ENCODE measurements around the gene KCNQ5.
"Not testable (repeated sequence)": the region's sequence is repeated elsewhere in the genome, so short reads cannot be mapped to it uniquely, and the experiment has no call there.

KCNQ5 gene

DNA sequence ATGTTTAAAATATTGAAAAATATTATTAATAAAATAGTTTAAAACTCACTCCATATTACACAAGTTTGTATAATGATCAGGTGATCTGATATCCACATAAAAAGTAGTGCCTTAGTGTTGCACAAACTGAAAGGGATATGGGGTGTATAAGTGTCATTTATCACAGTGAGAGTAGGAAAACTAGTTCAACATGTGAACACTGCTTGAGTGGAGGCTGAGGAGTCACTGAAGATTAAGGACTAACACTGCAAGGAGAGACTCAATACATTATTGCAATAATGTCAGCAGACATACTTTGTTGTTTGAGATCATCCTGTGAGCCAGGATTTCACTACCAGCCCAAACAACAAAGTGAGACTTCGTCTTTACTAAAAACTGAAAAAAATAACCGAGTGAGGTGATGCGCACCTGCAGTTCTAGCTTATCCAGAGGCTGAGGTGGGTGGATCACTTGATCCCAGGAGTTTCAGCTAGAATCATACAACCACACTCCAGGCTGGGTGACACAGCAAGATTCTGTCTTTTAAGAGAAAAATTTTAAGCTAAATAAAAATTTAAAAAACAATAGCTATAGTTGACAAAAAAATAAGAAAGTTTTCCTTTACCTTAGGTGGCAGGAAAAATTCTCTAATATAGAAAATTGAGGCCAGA is 605.9 kb downstream of the KCNQ5 start:
- H3K27me3 ChIP-seq (ENCODE audit: control insufficient read depth, insufficient read depth, low read length), result no peaks in the 10 kb centered on the region
- no peaks in the 10 kb centered on the region for H3K4me1 ChIP-seq (ENCODE audit: control insufficient read depth, insufficient read depth, low read length)
- H3K4me3 ChIP-seq (ENCODE audit: low read length), result no peak overlapping the region
- no peaks in the 10 kb centered on the region for H3K36me3 ChIP-seq (ENCODE audit: control insufficient read depth, insufficient read depth, low read length)
- no peaks in the 10 kb centered on the region for H3K9me3 ChIP-seq (ENCODE audit: control insufficient read depth, low read length)
- H3K9ac ChIP-seq (ENCODE audit: low read length), result no peak overlapping the region

DNA sequence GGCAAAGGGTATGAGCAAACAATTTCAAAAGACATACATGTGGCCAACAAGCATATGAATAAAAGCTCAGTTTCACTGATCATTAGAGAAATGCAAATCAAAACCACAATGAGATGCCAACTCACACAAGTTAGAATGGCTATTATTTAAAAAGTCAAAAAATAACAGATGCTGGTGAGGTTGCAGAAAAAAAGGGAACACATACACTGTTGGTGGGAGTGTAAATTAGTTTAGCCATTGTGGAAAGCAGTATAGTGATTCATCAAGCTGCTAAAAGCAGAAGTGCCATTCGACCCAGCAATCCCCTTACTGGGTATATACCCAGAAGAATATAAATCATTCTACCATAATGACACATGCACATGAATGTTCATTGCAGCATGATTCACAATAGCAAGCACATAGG is 610.1 kb downstream of the KCNQ5 start:
- no peaks in the 10 kb centered on the region for H3K9me3 ChIP-seq (ENCODE audit: control insufficient read depth, low read length)
- H3K9ac ChIP-seq (ENCODE audit: low read length), result no peak overlapping the region
- H3K4me1 ChIP-seq (ENCODE audit: control insufficient read depth, insufficient read depth, low read length), result no peaks in the 10 kb centered on the region
- no peak overlapping the region for H3K4me3 ChIP-seq (ENCODE audit: low read length)
- no peaks in the 10 kb centered on the region for H3K27me3 ChIP-seq (ENCODE audit: control insufficient read depth, insufficient read depth, low read length)
- no peaks in the 10 kb centered on the region for H3K36me3 ChIP-seq (ENCODE audit: control insufficient read depth, insufficient read depth, low read length)

DNA sequence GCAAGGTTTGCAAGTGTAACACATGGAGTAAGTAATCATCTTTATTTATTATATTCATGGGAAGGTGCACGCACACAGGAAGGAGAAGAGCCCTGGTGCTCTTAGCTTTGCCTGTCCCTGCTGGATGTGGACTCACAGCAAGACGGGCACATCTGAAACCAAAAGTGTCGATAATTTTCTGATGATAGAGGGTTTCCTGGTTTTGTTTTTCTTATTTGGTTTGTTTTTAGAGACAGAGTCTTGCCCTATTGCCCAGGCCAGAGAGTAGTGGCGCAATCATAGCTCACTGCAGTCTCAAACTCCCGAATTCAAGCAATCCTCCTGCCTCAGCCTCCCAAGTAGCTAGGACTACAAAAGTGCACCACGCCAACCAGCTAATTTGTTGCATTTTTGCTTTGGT is 611.2 kb downstream of the KCNQ5 start:
- H3K27me3 ChIP-seq (ENCODE audit: control insufficient read depth, insufficient read depth, low read length), result no peaks in the 10 kb centered on the region
- no peaks in the 10 kb centered on the region for H3K4me1 ChIP-seq (ENCODE audit: control insufficient read depth, insufficient read depth, low read length)
- no peak overlapping the region for H3K4me3 ChIP-seq (ENCODE audit: low read length)
- no peaks in the 10 kb centered on the region for H3K9me3 ChIP-seq (ENCODE audit: control insufficient read depth, low read length)
- no peaks in the 10 kb centered on the region for H3K36me3 ChIP-seq (ENCODE audit: control insufficient read depth, insufficient read depth, low read length)
- no peak overlapping the region for H3K9ac ChIP-seq (ENCODE audit: low read length)

DNA sequence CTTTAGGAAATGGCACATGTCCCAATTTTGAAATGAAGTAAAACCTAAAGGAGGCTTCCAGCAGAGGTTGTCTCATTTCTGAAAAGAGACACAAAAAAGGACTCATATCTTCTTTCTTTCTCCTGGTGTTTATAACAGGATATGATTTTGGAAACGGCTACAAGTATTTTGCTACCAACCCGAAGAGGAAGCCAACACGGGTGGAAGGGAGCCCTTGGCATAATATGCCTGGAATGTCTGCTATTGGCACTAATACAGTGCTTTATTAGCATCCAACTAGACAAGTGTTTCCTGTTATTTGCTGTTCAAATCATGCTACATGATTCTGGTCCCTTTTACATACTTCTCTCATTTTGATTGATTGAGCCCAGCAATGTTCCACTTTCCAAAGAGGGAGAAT is 612.1 kb downstream of the KCNQ5 start:
- not testable (repeated sequence) for H3K27me3 ChIP-seq (ENCODE audit: control insufficient read depth, insufficient read depth, low read length); H3K4me3 ChIP-seq (ENCODE audit: low read length); H3K4me1 ChIP-seq (ENCODE audit: control insufficient read depth, insufficient read depth, low read length); H3K9me3 ChIP-seq (ENCODE audit: control insufficient read depth, low read length); H3K36me3 ChIP-seq (ENCODE audit: control insufficient read depth, insufficient read depth, low read length); H3K9ac ChIP-seq (ENCODE audit: low read length)

DNA sequence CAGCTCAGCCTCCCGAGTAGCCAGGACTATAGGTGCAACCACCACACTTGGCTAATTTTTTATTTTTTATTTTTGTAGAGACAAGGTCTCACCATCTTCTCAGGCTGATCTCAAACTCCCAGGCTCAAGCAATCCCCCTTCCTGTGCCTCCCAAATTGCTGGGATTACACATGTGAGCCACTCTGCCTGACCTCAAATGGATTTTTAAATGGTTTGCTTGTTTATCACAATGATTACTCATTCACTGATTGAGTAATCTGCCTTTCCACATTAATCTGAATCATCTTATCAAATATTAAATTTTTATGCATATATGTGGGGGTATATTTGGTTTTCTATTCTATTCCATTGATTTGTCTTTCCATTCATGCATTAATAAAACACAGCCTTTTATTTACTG is 612.9 kb downstream of the KCNQ5 start:
- H3K4me3 ChIP-seq (ENCODE audit: low read length), result no peak overlapping the region
- H3K9ac ChIP-seq (ENCODE audit: low read length), result no peak overlapping the region
- H3K4me1 ChIP-seq (ENCODE audit: control insufficient read depth, insufficient read depth, low read length), result no peaks in the 10 kb centered on the region
- H3K27me3 ChIP-seq (ENCODE audit: control insufficient read depth, insufficient read depth, low read length), result no peaks in the 10 kb centered on the region
- no peaks in the 10 kb centered on the region for H3K9me3 ChIP-seq (ENCODE audit: control insufficient read depth, low read length)
- H3K36me3 ChIP-seq (ENCODE audit: control insufficient read depth, insufficient read depth, low read length), result no peaks in the 10 kb centered on the region

DNA sequence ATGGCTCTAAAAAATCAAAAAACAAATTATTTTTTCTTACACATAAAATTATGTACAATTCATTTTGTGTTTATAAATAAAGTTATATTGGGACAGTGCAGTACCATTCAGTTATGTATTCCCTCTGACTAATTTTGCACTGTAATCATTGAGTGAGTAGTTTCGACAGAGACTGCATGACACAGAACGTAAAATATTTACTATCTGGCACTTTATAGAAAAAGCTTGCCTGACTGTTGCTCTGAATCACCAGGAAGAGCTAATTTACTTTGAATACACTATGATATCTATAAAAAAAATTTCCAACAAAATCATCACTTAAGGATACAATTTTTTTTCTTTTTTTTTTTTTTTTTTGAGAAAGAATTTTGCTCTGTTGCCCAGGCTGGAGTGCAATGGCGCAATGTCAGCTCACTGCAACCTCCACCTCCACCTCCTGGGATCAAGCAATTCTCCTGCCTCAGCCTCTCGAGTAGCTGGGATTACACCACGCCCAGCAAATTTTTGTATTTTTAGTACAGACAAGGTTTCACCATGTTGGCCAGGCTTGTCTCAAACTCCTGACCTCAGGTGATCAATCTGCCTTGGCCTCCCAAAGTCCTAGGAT is 614.4 kb downstream of the KCNQ5 start:
- Histone ChIP-seq H3K9ac (ENCODE audit: low read length) (no peak overlapping the region), H3K36me3 (ENCODE audit: control insufficient read depth, insufficient read depth, low read length) (no peaks in the 10 kb centered on the region), H3K4me3 (ENCODE audit: low read length) (no peak overlapping the region), H3K27me3 (ENCODE audit: control insufficient read depth, insufficient read depth, low read length) (no peaks in the 10 kb centered on the region), H3K9me3 (ENCODE audit: control insufficient read depth, low read length) (no peaks in the 10 kb centered on the region), H3K4me1 (ENCODE audit: control insufficient read depth, insufficient read depth, low read length) (no peaks in the 10 kb centered on the region)

DNA sequence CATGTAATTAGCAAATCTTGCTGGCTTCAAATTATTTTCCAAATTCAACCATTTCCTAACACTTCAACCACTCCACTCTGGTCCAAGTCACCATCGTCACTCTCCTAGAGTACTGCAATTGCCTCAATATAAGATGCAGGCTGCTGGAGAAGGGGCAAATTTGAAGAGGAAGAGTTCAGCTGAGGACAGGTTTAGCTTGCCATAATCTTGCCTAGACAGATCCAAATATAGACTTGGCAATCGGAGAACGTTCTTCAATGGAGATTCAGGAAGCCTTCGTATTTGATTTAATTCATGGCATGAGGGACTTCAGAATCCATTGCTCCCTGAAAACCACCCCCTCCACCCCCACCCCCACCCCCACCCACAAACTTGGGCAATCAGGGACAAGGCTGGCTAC is 618.9 kb downstream of the KCNQ5 start:
- H3K9me3 ChIP-seq (ENCODE audit: control insufficient read depth, low read length), result no peaks in the 10 kb centered on the region
- H3K4me3 ChIP-seq (ENCODE audit: low read length), result no peak overlapping the region
- no peaks in the 10 kb centered on the region for H3K27me3 ChIP-seq (ENCODE audit: control insufficient read depth, insufficient read depth, low read length)

DNA sequence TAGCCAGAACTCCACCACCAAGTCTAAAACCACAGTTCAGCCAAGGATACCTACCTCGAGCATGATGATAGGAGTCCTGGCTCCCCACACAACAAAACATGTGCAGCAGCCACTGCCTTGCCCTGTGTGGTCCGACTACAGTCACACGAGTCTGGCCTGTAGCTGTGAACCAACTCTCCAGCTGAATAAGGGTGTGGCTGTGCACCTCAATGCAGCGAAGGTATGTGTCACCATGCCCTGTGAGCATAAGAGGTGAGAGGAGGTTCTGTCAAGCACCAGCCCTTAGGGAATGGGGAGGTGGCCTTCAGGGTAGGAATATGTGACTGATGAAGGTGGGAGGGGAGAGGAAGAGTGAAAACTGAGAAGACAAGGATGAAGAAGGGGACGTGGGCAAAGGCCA is 620.1 kb downstream of the KCNQ5 start:
- H3K4me1 ChIP-seq (ENCODE audit: control insufficient read depth, insufficient read depth, low read length), result no peaks in the 10 kb centered on the region
- H3K27me3 ChIP-seq (ENCODE audit: control insufficient read depth, insufficient read depth, low read length), result no peaks in the 10 kb centered on the region
- no peaks in the 10 kb centered on the region for H3K9me3 ChIP-seq (ENCODE audit: control insufficient read depth, low read length)
- no peak overlapping the region for H3K4me3 ChIP-seq (ENCODE audit: low read length)
- H3K36me3 ChIP-seq (ENCODE audit: control insufficient read depth, insufficient read depth, low read length), result no peaks in the 10 kb centered on the region
- no peak overlapping the region for H3K9ac ChIP-seq (ENCODE audit: low read length)

More for the DNA sequence above, 618.9 kb downstream of the KCNQ5 start:
- Histone ChIP-seq H3K36me3 (ENCODE audit: control insufficient read depth, insufficient read depth, low read length) (no peaks in the 10 kb centered on the region), H3K9ac (ENCODE audit: low read length) (no peak overlapping the region), H3K4me1 (ENCODE audit: control insufficient read depth, insufficient read depth, low read length) (no peaks in the 10 kb centered on the region)
